Fibroblast of upper back skin (primary cell): Measurements from ENCODE around the gene NPAS2.
A peak's percentile ranks its signal among the peaks of the same experiment; 100 is the strongest.

ENCODE experiments used
- DNase-seq: peaks from one replicate; pipeline ENCODE4 v3.0.0-alpha.2; 2013

Gene NPAS2

GRCh38 chr2:100799686-100800085 lies 20.3 kb upstream of the NPAS2 start:
- DNase-seq, result no peak

- no peak for DNase-seq
These were observed 19.0 kb upstream of the NPAS2 start for GRCh38 chr2:100800915-100801314.

- DNase-seq, result no peak
These were observed 18.5 kb upstream of the NPAS2 start for GRCh38 chr2:100801402-100801801.

GRCh38 chr2:100802066-100802465 lies 17.9 kb upstream of the NPAS2 start:
- no peak for DNase-seq

GRCh38 chr2:100803334-100803733 lies 16.6 kb upstream of the NPAS2 start:
- DNase-seq, result no peak

GRCh38 chr2:100806550-100806949 lies 13.4 kb upstream of the NPAS2 start:
- no peak for DNase-seq

GRCh38 chr2:100807707-100808106 lies 12.2 kb upstream of the NPAS2 start:
- DNase-seq, result no peak

- DNase-seq, result no peak
These were observed 11.4 kb upstream of the NPAS2 start for GRCh38 chr2:100808582-100808981.

- no peak for DNase-seq
These were observed 10.4 kb upstream of the NPAS2 start for GRCh38 chr2:100809506-100809905.

- DNase-seq, result no peak
These were observed 9.3 kb upstream of the NPAS2 start for GRCh38 chr2:100810603-100811145.

GRCh38 chr2:100812116-100812515 lies 7.8 kb upstream of the NPAS2 start:
- DNase-seq, result no peak

- no peak for DNase-seq
These were observed 7.4 kb upstream of the NPAS2 start for GRCh38 chr2:100812573-100812972.

GRCh38 chr2:100813527-100813926 lies 6.4 kb upstream of the NPAS2 start:
- peak; percentile 38 for DNase-seq

- DNase-seq, result no peak
These were observed 5.9 kb upstream of the NPAS2 start for GRCh38 chr2:100814043-100814442.

- DNase-seq, result no peak
These were observed 5.5 kb upstream of the NPAS2 start for GRCh38 chr2:100814453-100814852.

GRCh38 chr2:100817388-100817985 lies 2.5 kb upstream of the NPAS2 start:
- no peak for DNase-seq

GRCh38 chr2:100818003-100818605 lies 1.8 kb upstream of the NPAS2 start:
- DNase-seq, result no peak

- DNase-seq, result peak; percentile 79
These were observed 1.2 kb upstream of the NPAS2 start for GRCh38 chr2:100818606-100819369.

- no peak for DNase-seq
These were observed 259 bp downstream of the NPAS2 start for GRCh38 chr2:100820273-100820522.

GRCh38 chr2:100820523-100821254 lies 750 bp downstream of the NPAS2 start:
- no peak for DNase-seq

GRCh38 chr2:100821255-100821910 lies 1.4 kb downstream of the NPAS2 start:
- no peak for DNase-seq

GRCh38 chr2:100821911-100822265 lies 1.9 kb downstream of the NPAS2 start:
- DNase-seq, result no peak

GRCh38 chr2:100822587-100823248 lies 2.8 kb downstream of the NPAS2 start:
- DNase-seq, result no peak
